K562 (cell line): ENCODE measurements around the gene ANKRD13A. TPM values are rescaled to one million over a fixed set of nuclear protein-coding genes. Genes with fewer than 3 reads are reported as not detected.

ENCODE experiments used
- CBFA2T3 ChIP-seq: fragments of 450-650 bp; IDR thresholded peaks from 2 replicates; pipeline ENCODE4 v1.6.1; 2017
- RBM39 ChIP-seq: fragments of 200-400 bp; formaldehyde crosslinking; optimal IDR thresholded peaks from 2 replicates; pipeline ENCODE3; 2018; ENCODE audit warnings: low read depth, low read length
- ZBTB17 ChIP-seq: fragments of 450-650 bp; formaldehyde crosslinking; IDR thresholded peaks from 2 replicates; pipeline ENCODE4 v1.4.0; 2020; ENCODE audit warnings: mild to moderate bottlenecking
- ZBTB9 ChIP-seq: fragments of 450-650 bp; formaldehyde crosslinking; IDR thresholded peaks from 2 replicates; pipeline ENCODE4 v1.4.0; 2020; ENCODE audit warnings: mild to moderate bottlenecking, moderate library complexity
- ZFX ChIP-seq: sonication (generic); formaldehyde crosslinking; IDR thresholded peaks from 2 replicates; pipeline ENCODE4 v1.8.0; 2022; ENCODE audit warnings: mild to moderate bottlenecking, missing genetic modification reagents, moderate library complexity
- polyA plus RNA-seq, 8 experiments: library from polyadenylated mRNA; depleted of rRNA in 4 of 8; stranded (reverse) in 5 of 8; unstranded in 3 of 8; fragments of >200 nt; fragmentation: Nextera tagmentation in 2 of 8; fragmentation: Illumina TruSeq in 1 of 8; extraction: Ambion mirVana in 2 of 8; extraction: Trizol in 1 of 8; gene quantifications; 2 replicates each; pipeline versions ENCODE4 v1.2.1 to v1.2.3, GENCODE V29; 2011 to 2014; ENCODE audit warnings: inconsistent platforms in 1 of 8, missing spikeins in 1 of 8
- total RNA-seq, 7 experiments: library from RNA; depleted of rRNA in 6 of 7; stranded (reverse); fragments of >200 nt in 6 of 7; fragmentation: Illumina TruSeq in 2 of 7; extraction: Trizol in 2 of 7; gene quantifications; 2 replicates each; pipeline versions ENCODE4 v1.2.1 to v1.2.3, GENCODE V29; 2011 to 2021; ENCODE audit warnings: low replicate concordance in 1 of 7
- TF ChIP-seq, protein P1 (sequence below), 2 experiments: fragments of 450-650 bp; formaldehyde crosslinking in 1 of 2; IDR thresholded peaks; 2 replicates each; pipeline versions ENCODE4 v1.4.0 to v1.6.1; 2014 to 2020; ENCODE audit warnings: mild to moderate bottlenecking in 2 of 2, borderline replicate concordance in 1 of 2, low read depth in 1 of 2
- TF ChIP-seq, protein P2 (sequence below): fragments of 450-650 bp; IDR thresholded peaks from 2 replicates; pipeline ENCODE4 v1.6.1; 2016; ENCODE audit warnings: antibody characterized with exemption
- TF ChIP-seq, protein P3 (sequence below): sonication (generic); formaldehyde crosslinking; IDR thresholded peaks from 2 replicates; pipeline ENCODE4 v1.8.0; 2022; ENCODE audit warnings: mild to moderate bottlenecking, missing genetic modification reagents
- TF ChIP-seq, protein P4 (sequence below), 3 experiments: fragments of 200-800 bp in 1 of 3; fragments of 250-450 bp in 1 of 3; fragments of 450-650 bp in 1 of 3; sonication (Bioruptor Pico) in 1 of 3; sonication (Bioruptor generic) in 1 of 3; formaldehyde crosslinking in 1 of 3; IDR thresholded peaks; 2 replicates each; pipeline versions ENCODE4 v1.6.1 to v1.8.0; 2016 to 2022; ENCODE audit warnings: mild to moderate bottlenecking in 2 of 3, missing genetic modification characterization in 2 of 3, missing compliant biosample characterization in 1 of 3, moderate library complexity in 1 of 3

Gene ANKRD13A
- total and polyA plus RNA-seq, 9 of the 15 experiments (the other 6 are each of a cell fraction or from before 2014, with no cell fraction given) = 5.0 to 55.0 (median 41.5) TPM

- TF ChIP-seq, protein P1, sequence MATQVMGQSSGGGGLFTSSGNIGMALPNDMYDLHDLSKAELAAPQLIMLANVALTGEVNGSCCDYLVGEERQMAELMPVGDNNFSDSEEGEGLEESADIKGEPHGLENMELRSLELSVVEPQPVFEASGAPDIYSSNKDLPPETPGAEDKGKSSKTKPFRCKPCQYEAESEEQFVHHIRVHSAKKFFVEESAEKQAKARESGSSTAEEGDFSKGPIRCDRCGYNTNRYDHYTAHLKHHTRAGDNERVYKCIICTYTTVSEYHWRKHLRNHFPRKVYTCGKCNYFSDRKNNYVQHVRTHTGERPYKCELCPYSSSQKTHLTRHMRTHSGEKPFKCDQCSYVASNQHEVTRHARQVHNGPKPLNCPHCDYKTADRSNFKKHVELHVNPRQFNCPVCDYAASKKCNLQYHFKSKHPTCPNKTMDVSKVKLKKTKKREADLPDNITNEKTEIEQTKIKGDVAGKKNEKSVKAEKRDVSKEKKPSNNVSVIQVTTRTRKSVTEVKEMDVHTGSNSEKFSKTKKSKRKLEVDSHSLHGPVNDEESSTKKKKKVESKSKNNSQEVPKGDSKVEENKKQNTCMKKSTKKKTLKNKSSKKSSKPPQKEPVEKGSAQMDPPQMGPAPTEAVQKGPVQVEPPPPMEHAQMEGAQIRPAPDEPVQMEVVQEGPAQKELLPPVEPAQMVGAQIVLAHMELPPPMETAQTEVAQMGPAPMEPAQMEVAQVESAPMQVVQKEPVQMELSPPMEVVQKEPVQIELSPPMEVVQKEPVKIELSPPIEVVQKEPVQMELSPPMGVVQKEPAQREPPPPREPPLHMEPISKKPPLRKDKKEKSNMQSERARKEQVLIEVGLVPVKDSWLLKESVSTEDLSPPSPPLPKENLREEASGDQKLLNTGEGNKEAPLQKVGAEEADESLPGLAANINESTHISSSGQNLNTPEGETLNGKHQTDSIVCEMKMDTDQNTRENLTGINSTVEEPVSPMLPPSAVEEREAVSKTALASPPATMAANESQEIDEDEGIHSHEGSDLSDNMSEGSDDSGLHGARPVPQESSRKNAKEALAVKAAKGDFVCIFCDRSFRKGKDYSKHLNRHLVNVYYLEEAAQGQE (IDR thresholded peaks at IDR 0.05; ENCODE audit: borderline replicate concordance) = peak; percentile 79
- TF ChIP-seq, protein P1 (CRISPR knock-in tag; IDR thresholded peaks at IDR 0.05; ENCODE audit: low read depth) = 0 out of 2 replicates have a peak, but pooled peaks have one; percentile 52
- TF ChIP-seq, protein P2, sequence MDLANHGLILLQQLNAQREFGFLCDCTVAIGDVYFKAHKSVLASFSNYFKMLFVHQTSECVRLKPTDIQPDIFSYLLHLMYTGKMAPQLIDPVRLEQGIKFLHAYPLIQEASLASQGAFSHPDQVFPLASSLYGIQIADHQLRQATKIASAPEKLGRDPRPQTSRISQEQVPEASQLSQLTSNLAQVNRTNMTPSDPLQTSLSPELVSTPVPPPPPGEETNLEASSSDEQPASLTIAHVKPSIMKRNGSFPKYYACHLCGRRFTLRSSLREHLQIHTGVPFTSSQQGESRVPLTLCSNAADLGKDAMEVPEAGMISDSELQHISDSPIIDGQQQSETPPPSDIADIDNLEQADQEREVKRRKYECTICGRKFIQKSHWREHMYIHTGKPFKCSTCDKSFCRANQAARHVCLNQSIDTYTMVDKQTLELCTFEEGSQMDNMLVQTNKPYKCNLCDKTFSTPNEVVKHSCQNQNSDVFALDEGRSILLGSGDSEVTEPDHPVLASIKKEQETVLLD = peak; percentile 84; the same call in 1 of the 2 replicates
- TF ChIP-seq, protein P3, sequence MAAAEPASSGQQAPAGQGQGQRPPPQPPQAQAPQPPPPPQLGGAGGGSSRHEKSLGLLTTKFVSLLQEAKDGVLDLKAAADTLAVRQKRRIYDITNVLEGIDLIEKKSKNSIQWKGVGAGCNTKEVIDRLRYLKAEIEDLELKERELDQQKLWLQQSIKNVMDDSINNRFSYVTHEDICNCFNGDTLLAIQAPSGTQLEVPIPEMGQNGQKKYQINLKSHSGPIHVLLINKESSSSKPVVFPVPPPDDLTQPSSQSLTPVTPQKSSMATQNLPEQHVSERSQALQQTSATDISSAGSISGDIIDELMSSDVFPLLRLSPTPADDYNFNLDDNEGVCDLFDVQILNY (CRISPR knock-in tag) = 0 out of 2 replicates have a peak, but pooled peaks have one; percentile 47
- TF ChIP-seq ZFX (peak; percentile 75), ZBTB17 (0 out of 2 replicates have a peak, but pooled peaks have one; percentile 54), RBM39 (no peak), CBFA2T3 (peak; percentile 33; the same call in 1 of the 2 replicates), ZBTB9 (peak; percentile 41; the same call in 1 of the 2 replicates)
- TF ChIP-seq, protein P4, sequence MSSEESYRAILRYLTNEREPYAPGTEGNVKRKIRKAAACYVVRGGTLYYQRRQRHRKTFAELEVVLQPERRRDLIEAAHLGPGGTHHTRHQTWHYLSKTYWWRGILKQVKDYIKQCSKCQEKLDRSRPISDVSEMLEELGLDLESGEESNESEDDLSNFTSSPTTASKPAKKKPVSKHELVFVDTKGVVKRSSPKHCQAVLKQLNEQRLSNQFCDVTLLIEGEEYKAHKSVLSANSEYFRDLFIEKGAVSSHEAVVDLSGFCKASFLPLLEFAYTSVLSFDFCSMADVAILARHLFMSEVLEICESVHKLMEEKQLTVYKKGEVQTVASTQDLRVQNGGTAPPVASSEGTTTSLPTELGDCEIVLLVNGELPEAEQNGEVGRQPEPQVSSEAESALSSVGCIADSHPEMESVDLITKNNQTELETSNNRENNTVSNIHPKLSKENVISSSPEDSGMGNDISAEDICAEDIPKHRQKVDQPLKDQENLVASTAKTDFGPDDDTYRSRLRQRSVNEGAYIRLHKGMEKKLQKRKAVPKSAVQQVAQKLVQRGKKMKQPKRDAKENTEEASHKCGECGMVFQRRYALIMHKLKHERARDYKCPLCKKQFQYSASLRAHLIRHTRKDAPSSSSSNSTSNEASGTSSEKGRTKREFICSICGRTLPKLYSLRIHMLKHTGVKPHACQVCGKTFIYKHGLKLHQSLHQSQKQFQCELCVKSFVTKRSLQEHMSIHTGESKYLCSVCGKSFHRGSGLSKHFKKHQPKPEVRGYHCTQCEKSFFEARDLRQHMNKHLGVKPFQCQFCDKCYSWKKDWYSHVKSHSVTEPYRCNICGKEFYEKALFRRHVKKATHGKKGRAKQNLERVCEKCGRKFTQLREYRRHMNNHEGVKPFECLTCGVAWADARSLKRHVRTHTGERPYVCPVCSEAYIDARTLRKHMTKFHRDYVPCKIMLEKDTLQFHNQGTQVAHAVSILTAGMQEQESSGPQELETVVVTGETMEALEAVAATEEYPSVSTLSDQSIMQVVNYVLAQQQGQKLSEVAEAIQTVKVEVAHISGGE (CRISPR knock-in tag; IDR thresholded peaks at IDR 0.05) = peak; percentile 91 to 99 (median 97)
Observed at GRCh38 chr12:110048242-110049027, 49.2 kb downstream of the ANKRD13A start, which contains the start of gene C12orf76 (continued).
